Cardiac muscle cell (in vitro differentiated cells and primary cell): ENCODE results near the gene VPS16. TPM values are rescaled to one million over a fixed set of nuclear protein-coding genes. Genes with fewer than 3 reads are reported as not detected.

ENCODE experiments used
- DNase-seq, 2 donors: peaks; one replicate each; pipeline versions ENCODE4 v3.0.0 to v3.0.0-alpha.2; 2010 to 2017; ENCODE audit warnings: low read depth in 1 of 2, low spot score in 1 of 2
- H3K27ac ChIP-seq: fragments of 200-600 bp; sonication (generic); 2 replicates; pipeline ENCODE4 v1.5.1; 2016
- H3K27me3 ChIP-seq: fragments of 200-600 bp; sonication (generic); 2 replicates; pipeline ENCODE4 v1.6.0; 2016; ENCODE audit warnings: control low read depth
- H3K36me3 ChIP-seq: fragments of 200-600 bp; sonication (generic); 2 replicates; pipeline ENCODE4 v1.5.1; 2016; ENCODE audit warnings: control low read depth
- H3K4me1 ChIP-seq: fragments of 200-600 bp; sonication (generic); 2 replicates; pipeline ENCODE4 v1.8.1; 2017; ENCODE audit warnings: low read depth, mild to moderate bottlenecking, mixed run types
- H3K4me3 ChIP-seq: fragments of 200-600 bp; sonication (generic); 2 replicates; pipeline ENCODE4 v1.5.1; 2016; ENCODE audit warnings: mild to moderate bottlenecking
- H3K9me3 ChIP-seq: fragments of 200-600 bp; sonication (generic); 2 replicates; pipeline ENCODE4 v1.5.1; 2017; ENCODE audit warnings: low read depth, mild to moderate bottlenecking, control low read depth
- polyA plus RNA-seq: library from polyadenylated mRNA; unstranded; fragments of >200 nt; fragmentation: Nextera tagmentation; extraction: Ambion mirVana; gene quantifications from 2 replicates; pipeline ENCODE4 v1.2.1, GENCODE V29; 2016
- total RNA-seq: library from RNA; depleted of rRNA; stranded (reverse); fragments of >200 nt; gene quantifications from 2 replicates; pipeline ENCODE4 v1.2.3, GENCODE V29; 2016
- TF ChIP-seq, protein P1 (sequence below): IDR thresholded peaks from 2 replicates; pipeline ENCODE4 v1.5.1; 2012; ENCODE audit warnings: low read depth, mild to moderate bottlenecking, low read length

Gene VPS16
- total and polyA plus RNA-seq, 2 experiments from 2014 or later: 44.5 to 49.1 TPM

DNA sequence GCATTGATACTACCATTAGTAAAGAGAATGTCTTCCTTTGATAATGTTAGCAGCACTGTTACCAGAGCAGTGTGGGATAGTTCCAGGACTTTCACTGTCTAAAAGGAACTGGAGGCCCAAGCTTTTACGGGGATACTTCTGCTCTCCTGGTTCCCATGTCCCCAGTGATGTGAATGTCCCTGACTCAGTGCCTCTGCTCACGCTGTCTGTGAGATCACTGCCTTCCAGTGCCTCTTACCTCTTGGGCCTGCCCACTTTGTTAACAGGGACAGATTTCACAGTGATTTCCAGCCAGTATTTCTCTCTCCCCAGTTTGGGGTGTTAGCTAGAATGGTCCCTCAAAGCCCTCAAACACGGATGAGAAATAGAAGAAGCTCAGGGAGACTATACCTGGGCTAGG is 47.2 kb downstream of the VPS16 start:
- Histone ChIP-seq H3K36me3 (no peaks in the 10 kb centered on the region), H3K27me3 (no peaks in the 10 kb centered on the region), H3K4me3 (no peak overlapping the region), H3K27ac (no peak overlapping the region), H3K9me3 (no peaks in the 10 kb centered on the region), H3K4me1 (no peaks in the 10 kb centered on the region)
- no peak for DNase-seq
- TF ChIP-seq, protein P1, sequence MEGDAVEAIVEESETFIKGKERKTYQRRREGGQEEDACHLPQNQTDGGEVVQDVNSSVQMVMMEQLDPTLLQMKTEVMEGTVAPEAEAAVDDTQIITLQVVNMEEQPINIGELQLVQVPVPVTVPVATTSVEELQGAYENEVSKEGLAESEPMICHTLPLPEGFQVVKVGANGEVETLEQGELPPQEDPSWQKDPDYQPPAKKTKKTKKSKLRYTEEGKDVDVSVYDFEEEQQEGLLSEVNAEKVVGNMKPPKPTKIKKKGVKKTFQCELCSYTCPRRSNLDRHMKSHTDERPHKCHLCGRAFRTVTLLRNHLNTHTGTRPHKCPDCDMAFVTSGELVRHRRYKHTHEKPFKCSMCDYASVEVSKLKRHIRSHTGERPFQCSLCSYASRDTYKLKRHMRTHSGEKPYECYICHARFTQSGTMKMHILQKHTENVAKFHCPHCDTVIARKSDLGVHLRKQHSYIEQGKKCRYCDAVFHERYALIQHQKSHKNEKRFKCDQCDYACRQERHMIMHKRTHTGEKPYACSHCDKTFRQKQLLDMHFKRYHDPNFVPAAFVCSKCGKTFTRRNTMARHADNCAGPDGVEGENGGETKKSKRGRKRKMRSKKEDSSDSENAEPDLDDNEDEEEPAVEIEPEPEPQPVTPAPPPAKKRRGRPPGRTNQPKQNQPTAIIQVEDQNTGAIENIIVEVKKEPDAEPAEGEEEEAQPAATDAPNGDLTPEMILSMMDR: no peak

DNA sequence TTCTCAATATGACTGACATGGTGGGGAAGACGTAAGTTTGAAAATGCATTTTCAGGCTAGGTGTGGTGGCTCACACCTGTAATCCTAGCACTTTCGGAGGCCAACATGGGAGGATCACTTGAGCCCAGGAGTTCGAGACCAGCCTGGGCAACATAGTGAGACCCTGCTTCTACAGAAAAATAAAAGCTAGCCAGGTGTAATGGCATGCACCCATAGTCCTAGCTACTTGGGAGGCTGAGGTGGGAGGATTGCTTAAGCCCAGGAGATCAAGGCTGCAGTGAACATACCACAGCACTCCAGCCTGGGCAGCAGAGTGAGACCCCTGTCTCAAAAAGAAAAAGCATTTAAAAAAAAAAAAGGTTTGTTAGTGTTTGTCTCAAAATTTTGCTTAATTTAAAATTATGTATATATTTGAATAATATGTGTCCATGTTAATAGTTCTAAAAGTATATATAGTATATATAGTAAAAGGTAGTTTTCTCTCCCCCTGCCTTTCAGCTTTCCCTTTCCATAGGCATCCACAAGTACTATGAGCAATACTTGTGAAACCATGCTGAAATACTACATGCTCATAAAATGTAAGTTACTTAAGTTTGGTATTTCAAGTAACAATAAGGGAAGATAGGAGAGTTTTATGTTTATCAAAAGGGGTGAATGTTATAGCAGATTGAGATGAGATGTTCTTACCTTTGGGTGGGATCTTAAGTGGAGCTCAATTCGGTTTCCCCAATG is 47.8 kb downstream of the VPS16 start:
- Histone ChIP-seq H3K9me3 (no peaks in the 10 kb centered on the region), H3K27me3 (no peaks in the 10 kb centered on the region), H3K36me3 (no peaks in the 10 kb centered on the region), H3K4me3 (no peak overlapping the region), H3K27ac (no peak overlapping the region), H3K4me1 (no peaks in the 10 kb centered on the region)
- no peak for DNase-seq
- TF ChIP-seq, protein P1: no peak

DNA sequence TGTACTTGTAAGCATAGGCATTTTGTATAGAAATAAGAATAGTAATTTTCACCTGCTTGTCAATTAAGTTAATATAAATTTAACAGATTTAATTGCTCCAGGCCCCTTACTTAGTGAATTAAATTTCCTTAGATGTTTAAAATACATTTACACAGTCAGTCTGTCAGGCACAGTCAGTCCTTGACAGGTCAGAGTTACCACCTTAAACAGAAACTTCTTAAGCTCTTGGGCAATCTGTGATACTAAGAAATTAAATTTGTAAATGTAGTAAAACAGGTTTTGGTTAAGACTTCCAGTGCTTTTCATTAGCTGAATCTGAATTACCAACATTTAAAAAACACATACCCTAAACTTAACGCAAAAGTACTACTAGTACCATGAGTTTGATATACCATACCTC is 48.7 kb downstream of the VPS16 start:
- no peak for DNase-seq
- TF ChIP-seq, protein P1: no peak
- Histone ChIP-seq H3K4me1 (no peaks in the 10 kb centered on the region), H3K27me3 (no peaks in the 10 kb centered on the region), H3K36me3 (no peaks in the 10 kb centered on the region), H3K4me3 (no peak overlapping the region), H3K27ac (no peak overlapping the region), H3K9me3 (no peaks in the 10 kb centered on the region)

DNA sequence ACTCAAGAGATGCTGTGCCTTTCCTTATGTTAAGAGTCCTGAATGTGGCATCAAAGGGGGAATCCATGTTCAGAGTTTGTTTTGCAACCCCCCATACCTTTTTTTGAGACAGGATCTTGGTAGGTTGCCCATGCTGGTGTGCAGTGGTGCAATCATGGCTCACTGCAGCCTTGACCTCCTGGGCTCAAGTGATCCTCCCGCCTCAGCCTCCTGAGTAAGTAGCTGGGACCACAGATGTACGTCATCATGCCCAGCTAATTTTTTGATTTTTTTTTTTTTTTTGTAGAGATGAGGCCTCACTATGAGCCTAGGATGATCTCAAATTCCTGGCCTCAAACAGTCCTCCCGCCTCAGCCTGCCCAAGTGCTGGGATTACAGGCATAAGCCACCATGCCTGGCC is 49.3 kb downstream of the VPS16 start:
- Histone ChIP-seq H3K4me3 (no peak overlapping the region), H3K27ac (no peak overlapping the region), H3K36me3 (no peaks in the 10 kb centered on the region), H3K9me3 (no peaks in the 10 kb centered on the region), H3K27me3 (no peaks in the 10 kb centered on the region), H3K4me1 (no peaks in the 10 kb centered on the region)
- TF ChIP-seq, protein P1: no peak
- DNase-seq: no peak

DNA sequence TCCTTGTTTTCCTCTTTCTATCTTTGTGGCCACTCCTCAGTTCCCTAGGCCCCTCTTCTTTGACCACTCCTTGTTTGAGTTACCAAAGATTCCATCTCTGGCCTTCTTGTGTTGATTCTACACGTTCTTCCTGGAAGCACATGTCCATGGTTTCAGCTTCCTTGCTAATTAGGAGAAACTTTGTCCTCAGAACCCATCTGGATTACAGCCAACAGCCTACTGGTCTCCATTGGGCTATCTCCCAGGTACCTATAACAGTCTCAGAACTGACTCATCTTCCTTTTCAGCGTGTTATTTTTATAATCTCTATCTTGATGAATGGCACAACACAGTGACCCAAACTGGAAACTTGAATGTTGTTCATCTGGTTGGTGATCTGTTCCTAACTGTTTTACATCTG is 50.2 kb downstream of the VPS16 start:
- H3K4me1 ChIP-seq: no peaks in the 10 kb centered on the region
- TF ChIP-seq, protein P1: no peak
- peak in 1 of 2 donors; percentile 18 for DNase-seq
- H3K9me3 ChIP-seq: no peaks in the 10 kb centered on the region
- H3K27ac ChIP-seq: no peak overlapping the region
- H3K27me3 ChIP-seq: no peaks in the 10 kb centered on the region
- H3K4me3 ChIP-seq: no peak overlapping the region
- no peaks in the 10 kb centered on the region for H3K36me3 ChIP-seq
